GM21619 (cell line): ENCODE results near the gene TFEC.
"Not testable (repeated sequence)": the region's sequence is repeated elsewhere in the genome, so short reads cannot be mapped to it uniquely, and the experiment has no call there.

Experiments used
- ATAC-seq: cut with Tn5 transposase; IDR thresholded peaks from one replicate; pipeline ENCODE4 v1.9.1; 2021; ENCODE audit not compliant: unreplicated experiment

TFEC gene

GRCh38 chr7:116030651-116031276, at the start of gene TFEC:
TFEC (minus strand) TSS chr7:116030763; CDS start chr7:115984441, 46,322 bp downstream.
- no peak for ATAC-seq

- no peak for ATAC-seq
Measured at GRCh38 chr7:116075351-116076145, 45.0 kb upstream of the TFEC start.

GRCh38 chr7:116071629-116072028, 41.1 kb upstream of the TFEC start:
- ATAC-seq: no peak

- no peak for ATAC-seq
Measured at GRCh38 chr7:116064179-116064578, 33.6 kb upstream of the TFEC start.

- ATAC-seq: no peak
Measured at GRCh38 chr7:116062666-116063065, 32.1 kb upstream of the TFEC start.

- ATAC-seq: no peak
Measured at GRCh38 chr7:116052006-116052405, 21.4 kb upstream of the TFEC start.

- not testable (repeated sequence) for ATAC-seq
Measured at GRCh38 chr7:116047261-116047660, 16.7 kb upstream of the TFEC start.

GRCh38 chr7:116045532-116045931, 15.0 kb upstream of the TFEC start:
- ATAC-seq: no peak

- ATAC-seq: peak; percentile 98
Measured at GRCh38 chr7:116041615-116042014, 11.1 kb upstream of the TFEC start.

GRCh38 chr7:116037401-116037800, 6.8 kb upstream of the TFEC start:
- no peak for ATAC-seq

GRCh38 chr7:116034411-116034810, 3.8 kb upstream of the TFEC start:
- no peak for ATAC-seq

GRCh38 chr7:116032886-116033285, 2.3 kb upstream of the TFEC start:
- no peak for ATAC-seq

- peak; percentile 79 for ATAC-seq
Measured at GRCh38 chr7:116028787-116029186, 1.8 kb downstream of the TFEC start.

- no peak for ATAC-seq
Measured at GRCh38 chr7:116027786-116028185, 2.8 kb downstream of the TFEC start.

GRCh38 chr7:116024826-116025809, 5.4 kb downstream of the TFEC start:
- ATAC-seq: no peak

- ATAC-seq: peak; percentile 70
Measured at GRCh38 chr7:116021237-116021636, 9.3 kb downstream of the TFEC start.

GRCh38 chr7:116018731-116019130, 11.8 kb downstream of the TFEC start:
- no peak for ATAC-seq

GRCh38 chr7:116013675-116014074, 16.9 kb downstream of the TFEC start:
- ATAC-seq: no peak

- ATAC-seq: no peak
Measured at GRCh38 chr7:116011584-116011983, 19.0 kb downstream of the TFEC start.

GRCh38 chr7:116004762-116005161, 25.8 kb downstream of the TFEC start:
- ATAC-seq: not testable (repeated sequence)

- no peak for ATAC-seq
Measured at GRCh38 chr7:115997221-115997620, 33.3 kb downstream of the TFEC start.
